H1 (cell line): ENCODE measurements around the gene WNK2.

Experiments
- CEBPB ChIP-seq: IDR thresholded peaks from 2 replicates; pipeline ENCODE4 v1.6.1; 2012; ENCODE audit warnings: low read depth, low read length
- EP300 ChIP-seq, 2 experiments: IDR thresholded peaks; 1 replicate in 1 of 2; 2 replicates in 1 of 2; pipeline ENCODE4 v1.6.1; 2011 to 2012; ENCODE audit warnings: low read depth in 2 of 2, low read length in 2 of 2, mild to moderate bottlenecking in 2 of 2, borderline replicate concordance in 1 of 2, inconsistent platforms in 1 of 2, moderate library complexity in 1 of 2
- EZH2 ChIP-seq: fragments of 200-600 bp; sonication (generic); IDR thresholded peaks from 2 replicates; pipeline ENCODE4 v1.7.1; 2012; ENCODE audit warnings: low read depth, mild to moderate bottlenecking, moderate library complexity, low read length, inconsistent platforms; ENCODE audit not compliant: severe bottlenecking
- JUND ChIP-seq: IDR thresholded peaks from 2 replicates; pipeline ENCODE4 v1.6.1; 2011; ENCODE audit warnings: mild to moderate bottlenecking, improper control_type of control experiment, low read length
- MAFK ChIP-seq: IDR thresholded peaks from 2 replicates; pipeline ENCODE4 v1.6.1; 2012; ENCODE audit warnings: low read depth, mild to moderate bottlenecking, improper control_type of control experiment, low read length
- POLR2A ChIP-seq, 2 experiments: IDR thresholded peaks; 1 replicate in 1 of 2; 2 replicates in 1 of 2; pipeline ENCODE4 v1.6.1; 2011; ENCODE audit warnings: low read depth in 2 of 2, low read length in 2 of 2, mild to moderate bottlenecking in 2 of 2; ENCODE audit errors: control extremely low read depth in 1 of 2
- POLR2AphosphoS5 ChIP-seq: IDR thresholded peaks from 2 replicates; pipeline ENCODE4 v1.6.1; 2011; ENCODE audit warnings: low read depth, low read length
- RAD21 ChIP-seq, 2 experiments: IDR thresholded peaks in 1 of 2; conservative IDR thresholded peaks in 1 of 2; 2 replicates each; pipeline ENCODE4 v1.6.1; 2011; ENCODE audit warnings: low read depth in 2 of 2, low read length in 2 of 2, improper control_type of control experiment in 1 of 2, inconsistent platforms in 1 of 2, mild to moderate bottlenecking in 1 of 2, moderate library complexity in 1 of 2
- SP1 ChIP-seq: IDR thresholded peaks from 2 replicates; pipeline ENCODE4 v1.6.1; 2011; ENCODE audit warnings: low read depth, low read length
- TCF12 ChIP-seq: IDR thresholded peaks from 2 replicates; pipeline ENCODE4 v1.6.1; 2011; ENCODE audit warnings: low read depth, mild to moderate bottlenecking, low read length
- TF ChIP-seq, protein P1 (sequence below), 3 experiments: IDR thresholded peaks; 1 replicate in 2 of 3; 2 replicates in 1 of 3; pipeline versions ENCODE4 v1.5.1 to v1.6.1; 2011; ENCODE audit warnings: low read length in 3 of 3, mild to moderate bottlenecking in 3 of 3, inconsistent platforms in 2 of 3, low read depth in 1 of 3, moderate library complexity in 1 of 3; ENCODE audit not compliant: insufficient read depth in 1 of 3; ENCODE audit errors: control extremely low read depth in 1 of 3
- TF ChIP-seq, protein P2 (sequence below): IDR thresholded peaks from 2 replicates; pipeline ENCODE4 v1.6.1; 2011; ENCODE audit warnings: low read length, improper control_type of control experiment
- TF ChIP-seq, protein P3 (sequence below): IDR thresholded peaks from 2 replicates; pipeline ENCODE4 v1.6.1; 2012; ENCODE audit warnings: inconsistent platforms

DNA sequence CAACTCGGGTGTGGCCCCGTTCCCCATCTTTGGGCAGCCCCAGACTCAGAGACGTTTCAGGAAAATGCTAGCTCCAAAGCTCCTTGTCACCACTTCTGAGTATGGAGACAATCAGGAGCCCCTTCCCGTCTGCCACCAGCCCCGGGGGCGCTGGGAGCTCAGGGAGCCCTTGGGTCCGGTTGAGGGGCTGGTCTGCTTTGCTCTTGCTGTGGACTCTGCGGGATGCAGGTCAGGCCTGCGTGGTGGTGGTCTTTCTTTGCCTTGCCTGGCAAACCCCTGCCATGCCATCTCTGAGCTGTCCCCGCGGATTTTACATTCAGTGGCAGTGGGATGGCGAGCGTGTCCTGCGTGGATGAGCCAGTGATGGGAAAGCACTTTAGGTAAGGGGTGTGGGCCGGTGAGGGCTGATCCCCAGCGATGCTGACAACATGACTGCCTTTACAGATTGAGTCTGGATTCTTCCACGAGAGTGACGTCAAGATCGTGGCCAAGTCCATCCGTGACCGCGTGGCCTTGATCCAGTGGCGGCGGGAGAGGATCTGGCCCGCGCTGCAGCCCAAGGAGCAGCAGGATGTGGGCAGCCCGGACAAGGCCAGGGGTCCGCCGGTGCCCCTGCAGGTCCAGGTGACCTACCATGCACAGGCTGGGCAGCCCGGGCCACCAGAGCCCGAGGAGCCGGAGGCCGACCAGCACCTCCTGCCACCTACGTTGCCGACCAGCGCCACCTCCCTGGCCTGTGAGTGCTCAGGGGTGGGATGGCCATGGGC is 63.3 kb downstream of the WNK2 start:
- TF ChIP-seq RAD21 (IDR thresholded peaks at IDR 0.05 in 1 of 2, conservative IDR thresholded peaks at IDR 0.05 in 1 of 2; ENCODE audit: low read depth in 2 of 2, low read length in 2 of 2), result no peak
- no peak for TF ChIP-seq EP300 (IDR thresholded peaks at IDR 0.05; ENCODE audit: borderline replicate concordance in 1 of 2, low read depth in 2 of 2, low read length in 2 of 2)
- TF ChIP-seq, protein P1, sequence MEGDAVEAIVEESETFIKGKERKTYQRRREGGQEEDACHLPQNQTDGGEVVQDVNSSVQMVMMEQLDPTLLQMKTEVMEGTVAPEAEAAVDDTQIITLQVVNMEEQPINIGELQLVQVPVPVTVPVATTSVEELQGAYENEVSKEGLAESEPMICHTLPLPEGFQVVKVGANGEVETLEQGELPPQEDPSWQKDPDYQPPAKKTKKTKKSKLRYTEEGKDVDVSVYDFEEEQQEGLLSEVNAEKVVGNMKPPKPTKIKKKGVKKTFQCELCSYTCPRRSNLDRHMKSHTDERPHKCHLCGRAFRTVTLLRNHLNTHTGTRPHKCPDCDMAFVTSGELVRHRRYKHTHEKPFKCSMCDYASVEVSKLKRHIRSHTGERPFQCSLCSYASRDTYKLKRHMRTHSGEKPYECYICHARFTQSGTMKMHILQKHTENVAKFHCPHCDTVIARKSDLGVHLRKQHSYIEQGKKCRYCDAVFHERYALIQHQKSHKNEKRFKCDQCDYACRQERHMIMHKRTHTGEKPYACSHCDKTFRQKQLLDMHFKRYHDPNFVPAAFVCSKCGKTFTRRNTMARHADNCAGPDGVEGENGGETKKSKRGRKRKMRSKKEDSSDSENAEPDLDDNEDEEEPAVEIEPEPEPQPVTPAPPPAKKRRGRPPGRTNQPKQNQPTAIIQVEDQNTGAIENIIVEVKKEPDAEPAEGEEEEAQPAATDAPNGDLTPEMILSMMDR (IDR thresholded peaks at IDR 0.05; ENCODE audit: control extremely low read depth in 1 of 3, insufficient read depth in 1 of 3, low read depth in 1 of 3, low read length in 3 of 3), result no peak
- TF ChIP-seq EZH2, result no peak
- TF ChIP-seq MAFK, result no peak
- TF ChIP-seq CEBPB, result no peak
- TF ChIP-seq, protein P2, sequence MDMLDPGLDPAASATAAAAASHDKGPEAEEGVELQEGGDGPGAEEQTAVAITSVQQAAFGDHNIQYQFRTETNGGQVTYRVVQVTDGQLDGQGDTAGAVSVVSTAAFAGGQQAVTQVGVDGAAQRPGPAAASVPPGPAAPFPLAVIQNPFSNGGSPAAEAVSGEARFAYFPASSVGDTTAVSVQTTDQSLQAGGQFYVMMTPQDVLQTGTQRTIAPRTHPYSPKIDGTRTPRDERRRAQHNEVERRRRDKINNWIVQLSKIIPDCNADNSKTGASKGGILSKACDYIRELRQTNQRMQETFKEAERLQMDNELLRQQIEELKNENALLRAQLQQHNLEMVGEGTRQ, result no peak
- TF ChIP-seq TCF12, result no peak
- TF ChIP-seq SP1, result no peak
- TF ChIP-seq, protein P3, sequence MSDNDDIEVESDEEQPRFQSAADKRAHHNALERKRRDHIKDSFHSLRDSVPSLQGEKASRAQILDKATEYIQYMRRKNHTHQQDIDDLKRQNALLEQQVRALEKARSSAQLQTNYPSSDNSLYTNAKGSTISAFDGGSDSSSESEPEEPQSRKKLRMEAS, result no peak
- no peak for TF ChIP-seq POLR2A (IDR thresholded peaks at IDR 0.05; ENCODE audit: control extremely low read depth in 1 of 2, low read depth in 2 of 2, low read length in 2 of 2)
- no peak for TF ChIP-seq JUND
- no peak for TF ChIP-seq POLR2AphosphoS5
